Camera-type eye (tissue), 1 donor: ENCODE data around the gene GPT2. TPM values are rescaled to one million over a fixed set of nuclear protein-coding genes. Genes with fewer than 3 reads are reported as not detected.

Experiments
- total RNA-seq: library from RNA; depleted of rRNA; stranded (reverse); fragments of >200 nt; gene quantifications from one replicate; pipeline ENCODE4 v1.2.3, GENCODE V29; 2014

GPT2 gene, protein sequence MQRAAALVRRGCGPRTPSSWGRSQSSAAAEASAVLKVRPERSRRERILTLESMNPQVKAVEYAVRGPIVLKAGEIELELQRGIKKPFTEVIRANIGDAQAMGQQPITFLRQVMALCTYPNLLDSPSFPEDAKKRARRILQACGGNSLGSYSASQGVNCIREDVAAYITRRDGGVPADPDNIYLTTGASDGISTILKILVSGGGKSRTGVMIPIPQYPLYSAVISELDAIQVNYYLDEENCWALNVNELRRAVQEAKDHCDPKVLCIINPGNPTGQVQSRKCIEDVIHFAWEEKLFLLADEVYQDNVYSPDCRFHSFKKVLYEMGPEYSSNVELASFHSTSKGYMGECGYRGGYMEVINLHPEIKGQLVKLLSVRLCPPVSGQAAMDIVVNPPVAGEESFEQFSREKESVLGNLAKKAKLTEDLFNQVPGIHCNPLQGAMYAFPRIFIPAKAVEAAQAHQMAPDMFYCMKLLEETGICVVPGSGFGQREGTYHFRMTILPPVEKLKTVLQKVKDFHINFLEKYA
- 31.9 TPM for total RNA-seq

DNA sequence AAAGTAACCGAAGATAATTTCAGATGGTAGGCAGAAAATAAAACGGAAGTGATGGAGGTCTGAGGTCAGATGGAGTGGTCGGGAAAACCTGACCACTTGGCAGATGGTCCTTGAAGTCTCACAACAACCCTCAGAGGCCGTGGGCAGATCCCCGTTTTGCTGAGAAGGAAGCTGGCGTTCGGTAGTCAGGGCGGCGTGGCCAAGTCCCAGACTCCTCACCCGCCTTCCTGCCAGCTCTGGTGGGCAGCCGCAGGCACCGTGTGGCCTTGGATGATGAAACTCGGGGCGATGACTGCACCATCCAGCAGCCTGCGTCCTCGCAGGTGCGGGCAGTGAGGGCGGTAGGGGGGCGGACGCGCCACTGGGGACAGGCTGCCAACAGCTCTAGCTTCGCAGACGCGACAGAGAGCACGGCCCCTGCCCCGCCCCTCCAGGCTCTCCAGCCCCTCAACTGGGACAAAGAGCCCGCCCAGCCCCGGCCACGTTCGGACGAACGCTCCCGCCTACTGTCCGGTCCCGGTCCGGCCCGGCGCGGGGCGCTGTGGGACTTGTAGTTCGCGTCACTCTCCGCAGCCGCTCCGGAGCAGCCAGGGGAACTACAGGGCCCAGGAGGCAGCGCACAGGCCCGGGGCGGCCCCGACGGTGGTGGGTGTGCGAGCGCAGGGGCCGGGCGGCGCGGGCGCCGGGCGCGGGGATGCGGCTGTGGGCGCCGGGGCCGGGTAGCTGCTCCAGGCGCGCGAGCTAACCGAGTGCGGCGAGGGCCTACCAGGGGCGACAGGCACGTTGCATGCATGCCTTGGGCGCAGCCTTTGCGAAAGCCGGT is at the start of gene GPT2:
TSS of gene GPT2 (plus strand) at position 673 of the 823 bp plus-strand sequence. CDS start 354 bp downstream, outside the sequence.

GRCh38 chr16:46973207-46973995 is 89.2 kb downstream of the GPT2 start, which contains the start of gene DNAJA2:
Gene DNAJA2, minus strand, starts transcription at chr16:46973674. Its CDS starts 102 bp downstream, at chr16:46973572.

Other genes with a start within 250 kb of the GPT2 start
- 173 TPM for gene VPS35, start 195.2 kb upstream of the GPT2 start, total RNA-seq
- 8.7 TPM for gene ORC6, start 194.7 kb upstream of the GPT2 start, total RNA-seq
- 4.6 TPM for gene MYLK3, start 136.0 kb upstream of the GPT2 start, total RNA-seq
- gene C16orf87, start 53.2 kb upstream of the GPT2 start, total RNA-seq: 23.7 TPM
- gene DNAJA2, start 89.3 kb downstream of the GPT2 start, total RNA-seq: 63.3 TPM